Psoas muscle (tissue), 8 donors: Measurements from ENCODE around the gene PRCC. TPM values are rescaled to one million over a fixed set of nuclear protein-coding genes. Genes with fewer than 3 reads are reported as not detected.

Experiments
- ATAC-seq, 4 donors: fragments of 200-7000 bp; cut with Tn5 transposase; one replicate each; pipeline ENCODE4 v1.9.1; 2020; ENCODE audit warnings: moderate library complexity in 3 of 4, mild to moderate bottlenecking in 2 of 4
- DNase-seq, 2 donors: peaks; one replicate each; pipeline ENCODE4 v3.0.0-alpha.2; 2020
- H3K27ac ChIP-seq: fragments of 200-600 bp; one replicate; pipeline ENCODE4 v1.8.0; 2022
- H3K27me3 ChIP-seq, 3 donors: fragments of 200-600 bp in 1 of 3; one replicate each; pipeline versions ENCODE4 v1.6.1 to v1.8.0; 2013 to 2022; ENCODE audit warnings: low read length in 2 of 3, mild to moderate bottlenecking in 2 of 3, moderate library complexity in 1 of 3; ENCODE audit not compliant: insufficient read depth in 3 of 3
- H3K36me3 ChIP-seq, 2 donors: fragments of 200-600 bp in 1 of 2; one replicate each; pipeline versions ENCODE4 v1.6.1 to v1.8.0; 2013 to 2022; ENCODE audit warnings: low read depth in 1 of 2, mild to moderate bottlenecking in 1 of 2, moderate library complexity in 1 of 2; ENCODE audit not compliant: insufficient read depth in 1 of 2
- H3K4me1 ChIP-seq: fragments of 200-600 bp; one replicate; pipeline ENCODE4 v1.8.0; 2022
- H3K4me3 ChIP-seq: fragments of 200-600 bp; one replicate; pipeline ENCODE4 v1.8.0; 2022; ENCODE audit warnings: mild to moderate bottlenecking
- H3K9me3 ChIP-seq: fragments of 200-600 bp; one replicate; pipeline ENCODE4 v1.8.0; 2022
- WGBS, 3 donors: extraction: QIAGEN DNeasy Blood & Tissue Kit; methylation state at CpG; one replicate each; pipeline versions ENCODE4 v1.1.6 to v1.1.7; 2013; 5-methylcytosine and 5-hydroxymethylcytosine counted together
- intact Hi-C, 2 donors: fragments of 100-400 bp; cut with DNase I; formaldehyde crosslinking; loops; one replicate each; pipeline versions ENCODE4 v1.11.0 to v1.14.2; 2022
- polyA plus RNA-seq, 3 donors: library from polyadenylated mRNA; stranded (reverse); fragments of 200-250 nt; gene quantifications; one replicate each; pipeline ENCODE4 v1.2.3, GENCODE V29; 2013
- total RNA-seq, 4 donors: library from RNA; stranded (reverse); fragmentation: NEBNext Ultra II Directional in 2 of 4; extraction: Animal tissue kit (Norgen Biotek cat#: 25700) in 2 of 4; gene quantifications; one replicate each; pipeline versions ENCODE4 v1.2.1 to v1.2.4, GENCODE V29; 2021 to 2023
- TF ChIP-seq, protein P1 (sequence below): fragments of 200-600 bp; IDR thresholded peaks from one replicate; pipeline ENCODE4 v1.8.0; 2022; ENCODE audit warnings: antibody characterized with exemption
- donor health status: healthy with polysubstance abuse.
- donor health status: DM: no; HTN: no; CAD: no; lungs with moderate emphysema.
- donor health status: Bipolar disorder and iron deficiency.
- donor health status: healthy.
- donor health status: DM: yes; HTN: yes; CAD: no.
- donor health status: DM: no; HTN: no; CAD: no.
- donor health status: DM: no; HTN: no; CAD: no.
- donor health status: DM: yes; HTN: yes; CAD: no.

The PRCC gene
- total and polyA plus RNA-seq, 7 donors: 43.7 to 107 (median 68.8) TPM

DNA sequence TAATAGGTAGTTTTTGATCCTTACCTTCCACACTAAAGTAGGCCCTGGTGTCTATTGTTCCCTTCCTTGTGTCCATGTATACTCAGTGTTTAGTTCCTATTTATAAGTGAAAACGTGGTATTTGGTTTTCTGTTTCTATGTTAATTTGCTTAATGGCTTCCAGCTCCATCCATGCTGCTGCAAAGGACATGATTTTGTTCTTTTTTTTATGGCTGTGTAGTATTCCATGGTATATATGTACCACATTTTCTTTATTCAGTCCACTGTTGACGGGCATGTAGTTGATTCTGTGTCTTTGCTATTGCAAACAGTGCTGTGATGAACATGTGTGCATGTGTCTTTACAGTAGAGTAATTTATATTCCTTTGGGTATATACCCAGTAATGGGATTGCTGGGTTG is 20.8 kb downstream of the PRCC start:
- intact Hi-C loops: no loop called here
- TF ChIP-seq, protein P1, sequence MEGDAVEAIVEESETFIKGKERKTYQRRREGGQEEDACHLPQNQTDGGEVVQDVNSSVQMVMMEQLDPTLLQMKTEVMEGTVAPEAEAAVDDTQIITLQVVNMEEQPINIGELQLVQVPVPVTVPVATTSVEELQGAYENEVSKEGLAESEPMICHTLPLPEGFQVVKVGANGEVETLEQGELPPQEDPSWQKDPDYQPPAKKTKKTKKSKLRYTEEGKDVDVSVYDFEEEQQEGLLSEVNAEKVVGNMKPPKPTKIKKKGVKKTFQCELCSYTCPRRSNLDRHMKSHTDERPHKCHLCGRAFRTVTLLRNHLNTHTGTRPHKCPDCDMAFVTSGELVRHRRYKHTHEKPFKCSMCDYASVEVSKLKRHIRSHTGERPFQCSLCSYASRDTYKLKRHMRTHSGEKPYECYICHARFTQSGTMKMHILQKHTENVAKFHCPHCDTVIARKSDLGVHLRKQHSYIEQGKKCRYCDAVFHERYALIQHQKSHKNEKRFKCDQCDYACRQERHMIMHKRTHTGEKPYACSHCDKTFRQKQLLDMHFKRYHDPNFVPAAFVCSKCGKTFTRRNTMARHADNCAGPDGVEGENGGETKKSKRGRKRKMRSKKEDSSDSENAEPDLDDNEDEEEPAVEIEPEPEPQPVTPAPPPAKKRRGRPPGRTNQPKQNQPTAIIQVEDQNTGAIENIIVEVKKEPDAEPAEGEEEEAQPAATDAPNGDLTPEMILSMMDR: no peak
- 92 to 97% (median 95%) methylated on average over 2 of the region's 2 CpGs for WGBS, 3 donors
- H3K36me3 ChIP-seq: peaks cover 10 to 96% of the 10 kb centered on the region in 2 donors
- H3K27me3 ChIP-seq: no peaks in the 10 kb centered on the region
- DNase-seq (no peak), ATAC-seq (no peak)
- no peaks in the 10 kb centered on the region for H3K9me3 ChIP-seq
- H3K4me3 ChIP-seq: no peak overlapping the region
- H3K27ac ChIP-seq: no peak overlapping the region
- H3K4me1 ChIP-seq: no peaks in the 10 kb centered on the region

DNA sequence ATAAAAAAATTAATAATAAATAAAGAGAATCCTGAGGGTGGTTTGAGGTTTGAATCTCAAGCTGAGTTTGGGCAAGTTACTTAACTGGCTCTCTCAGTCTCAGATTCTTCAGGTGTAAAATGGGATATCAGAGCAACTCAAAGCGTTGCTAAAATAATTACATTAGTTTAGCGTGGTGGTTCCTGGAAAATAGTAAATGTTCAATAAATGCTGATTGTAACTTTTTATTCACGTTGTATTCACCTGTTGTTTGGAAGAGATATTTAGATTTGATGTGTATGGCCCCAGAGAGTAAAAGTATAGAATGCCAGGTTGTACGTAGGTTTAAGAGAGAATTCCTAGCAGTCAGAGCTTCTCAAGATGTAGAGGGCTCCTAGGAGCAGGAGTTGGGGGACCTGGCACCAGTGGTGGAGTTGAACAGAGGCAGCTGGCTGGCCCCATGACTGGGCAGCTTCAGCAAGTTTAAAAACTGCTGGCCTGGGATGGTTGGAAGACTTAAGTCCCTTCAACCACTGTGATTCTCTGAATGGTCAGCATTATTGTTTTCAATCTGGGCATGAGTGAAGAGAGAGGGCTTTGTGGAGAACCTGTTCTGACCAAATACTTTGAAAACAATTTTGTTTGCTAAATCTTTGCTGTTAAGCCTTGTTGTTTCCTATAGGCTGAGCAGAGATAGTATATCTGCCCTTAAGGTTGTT is 22.4 kb downstream of the PRCC start:
- intact Hi-C loops: no loop called here
- 84 to 90% (median 87%) methylated on average over 4 of the region's 4 CpGs for WGBS, 3 donors

GRCh38 chr1:156794506-156795373 is 27.4 kb downstream of the PRCC start:
- intact Hi-C loops: no loop called here
- Histone ChIP-seq H3K4me3 (no peak overlapping the region), H3K27ac (no peak overlapping the region), H3K4me1 (no peaks in the 10 kb centered on the region), H3K9me3 (no peaks in the 10 kb centered on the region), H3K27me3 (no peaks in the 10 kb centered on the region), H3K36me3 (peaks cover 20 to 99% of the 10 kb centered on the region in 2 donors)
- TF ChIP-seq, protein P1: no peak
- ATAC-seq (no peak), DNase-seq (no peak)
- WGBS, 3 donors: 76 to 82% (median 80%) methylated on average over 7 of the region's 7 CpGs

More for the DNA sequence above, 22.4 kb downstream of the PRCC start:
- Histone ChIP-seq H3K27ac (no peak overlapping the region), H3K36me3 (peaks cover 14 to 96% of the 10 kb centered on the region in 2 donors), H3K4me3 (no peak overlapping the region), H3K4me1 (no peaks in the 10 kb centered on the region), H3K9me3 (no peaks in the 10 kb centered on the region), H3K27me3 (no peaks in the 10 kb centered on the region)
- TF ChIP-seq, protein P1: no peak
- ATAC-seq (no peak), DNase-seq (no peak)

GRCh38 chr1:156795374-156795733 is 28.0 kb downstream of the PRCC start:
- peaks cover 22 to 100% of the 10 kb centered on the region in 2 donors for H3K36me3 ChIP-seq
- no peak for DNase-seq
- TF ChIP-seq, protein P1: no peak

More at GRCh38 chr1:156795374-156795733, 28.0 kb downstream of the PRCC start:
- Histone ChIP-seq H3K27ac (no peak overlapping the region), H3K4me3 (no peak overlapping the region), H3K27me3 (no peaks in the 10 kb centered on the region), H3K9me3 (no peaks in the 10 kb centered on the region), H3K4me1 (peaks cover 3% of the 10 kb centered on the region)
- no peak for ATAC-seq
- intact Hi-C loops: no loop called here
- WGBS, 3 donors: 93 to 95% (median 93%) methylated on average over 5 of the region's 5 CpGs
